DMS 273 (cell line): Measurements from ENCODE around the gene MALT1.
A peak's percentile ranks its signal among the peaks of the same experiment; 100 is the strongest.
"Not testable (repeated sequence)": the region's sequence is repeated elsewhere in the genome, so short reads cannot be mapped to it uniquely, and the experiment has no call there.

Experiments used
- DNase-seq: peaks from one replicate; lab custom pipeline; 2025; ENCODE audit not compliant: unreplicated experiment; lab: John Stamatoyannopoulos, UW

The MALT1 gene

GRCh38 chr18:58671111-58671631 lies at the start of gene MALT1:
Gene MALT1, plus strand, starts transcription at chr18:58671465. Its CDS starts 179 bp downstream, at chr18:58671644.
- peak; percentile 95 for DNase-seq

- DNase-seq: no peak
Measured at GRCh38 chr18:58624011-58624410, 47.3 kb upstream of the MALT1 start.

DNA sequence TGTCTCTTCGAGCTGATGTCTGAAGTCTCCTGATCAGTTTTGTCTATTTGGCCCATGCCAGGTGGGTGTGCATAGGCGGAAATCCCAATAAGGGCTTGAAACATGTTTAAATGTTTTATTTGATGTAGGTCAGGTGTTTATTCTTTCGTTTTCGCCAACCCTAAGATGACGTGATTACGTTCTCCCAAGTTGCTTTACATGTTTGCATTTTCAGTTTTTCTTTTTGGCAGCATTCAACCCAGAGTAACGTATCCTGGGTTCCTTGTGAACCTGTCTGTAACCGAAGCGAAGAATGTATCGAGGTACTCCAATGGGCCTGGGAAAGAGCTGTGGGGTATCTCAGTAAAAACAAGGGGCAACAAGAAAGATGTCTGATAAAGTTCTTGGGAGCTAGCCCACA lies 45.4 kb upstream of the MALT1 start:
- DNase-seq: no peak

DNA sequence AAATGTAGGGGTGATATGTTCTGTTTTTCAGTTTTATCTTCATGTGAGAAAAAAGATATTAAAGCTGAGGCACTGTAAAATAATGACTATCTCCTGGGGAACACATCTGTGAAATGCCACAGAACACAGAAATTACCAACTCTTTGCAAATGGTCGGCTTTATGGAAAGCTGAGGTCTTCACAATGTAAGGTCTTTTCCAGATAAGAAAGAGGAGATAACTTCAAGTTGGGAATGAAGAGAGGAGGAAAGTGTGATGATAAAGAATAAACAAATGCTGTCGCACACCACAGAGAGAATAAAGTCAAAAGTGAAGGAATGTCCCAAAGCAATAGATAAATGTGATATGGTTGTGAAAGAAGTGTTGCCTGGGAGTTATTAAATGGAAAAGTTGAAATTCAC lies 41.2 kb upstream of the MALT1 start:
- no peak for DNase-seq

GRCh38 chr18:58631301-58631700 lies 40.0 kb upstream of the MALT1 start:
- no peak for DNase-seq

- DNase-seq: no peak
Measured at GRCh38 chr18:58632552-58632951, 38.7 kb upstream of the MALT1 start.

DNA sequence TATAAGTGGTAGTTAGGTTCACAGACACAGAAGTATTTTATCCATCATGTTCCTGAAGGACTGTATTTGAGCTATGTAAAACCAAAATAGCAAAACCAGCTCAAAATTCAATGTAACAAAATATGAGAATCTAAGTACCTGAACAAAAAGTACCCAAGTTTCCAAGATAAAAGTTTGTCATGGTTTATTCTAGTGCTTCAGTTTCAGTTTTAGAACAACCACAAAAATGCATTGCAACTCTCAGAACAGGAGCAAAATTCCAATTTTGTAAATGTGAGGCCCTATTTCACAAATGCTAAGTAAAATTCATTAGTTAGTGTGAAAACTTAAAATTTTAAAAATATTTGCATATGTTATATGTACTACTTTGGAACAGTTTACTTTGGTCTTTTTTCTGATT lies 37.4 kb upstream of the MALT1 start:
- DNase-seq: no peak

DNA sequence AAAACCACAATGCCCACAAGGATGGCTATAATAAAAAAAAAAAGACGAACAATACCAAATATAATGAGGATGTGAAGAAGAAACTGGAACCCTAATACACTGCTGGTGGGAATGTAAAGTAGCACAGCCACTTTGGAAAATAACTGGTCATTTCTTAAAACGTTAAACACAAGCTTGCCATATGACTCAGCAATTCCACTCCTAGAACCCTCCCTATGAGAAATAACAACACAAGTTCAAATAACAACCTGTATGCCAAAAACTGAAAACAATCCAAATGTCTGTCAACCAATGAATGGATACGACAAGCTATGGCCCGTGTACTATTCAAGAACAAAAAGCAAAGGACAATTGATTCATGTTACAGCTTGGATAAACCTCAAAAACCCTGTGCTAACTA lies 35.4 kb upstream of the MALT1 start:
- DNase-seq: no peak

DNA sequence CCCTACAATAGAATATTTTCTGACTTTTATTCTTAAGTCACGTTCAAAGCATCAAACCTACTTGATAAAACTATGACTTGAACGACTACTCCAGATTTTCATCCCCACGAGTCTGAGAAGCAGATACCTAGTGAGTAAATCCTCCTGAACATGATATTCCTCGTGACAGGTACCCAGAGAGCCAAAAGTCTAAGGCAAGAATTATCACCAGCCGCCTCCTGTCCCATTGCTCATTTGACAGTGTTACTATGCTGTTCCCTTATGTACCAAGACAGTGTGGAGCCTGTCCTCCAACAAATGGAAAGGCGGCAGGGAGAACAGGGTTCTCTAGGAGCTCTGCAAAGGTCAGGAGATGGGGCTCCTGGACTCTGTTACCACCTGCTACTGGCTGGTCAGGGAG lies 34.1 kb upstream of the MALT1 start:
- no peak for DNase-seq

- no peak for DNase-seq
Measured at GRCh38 chr18:58637946-58638345, 33.3 kb upstream of the MALT1 start.

DNA sequence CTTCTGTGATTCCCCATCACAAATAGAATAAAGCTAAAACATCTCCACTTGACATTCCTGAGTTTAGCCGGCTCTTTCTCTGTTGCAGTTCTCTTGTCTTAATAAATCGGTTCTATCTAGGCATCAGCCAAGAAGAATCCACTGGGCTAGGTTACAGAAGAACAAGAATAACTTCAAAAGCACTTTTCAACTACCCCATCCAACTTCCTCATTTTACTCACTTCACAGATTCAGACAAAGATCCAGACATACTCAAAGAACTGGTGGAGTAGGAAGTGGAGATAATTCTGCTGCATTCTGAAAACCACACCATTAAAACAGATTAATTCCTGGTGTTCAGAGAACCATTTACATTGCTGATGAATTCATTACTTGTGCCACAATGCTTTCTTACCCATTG lies 32.8 kb upstream of the MALT1 start:
- DNase-seq: no peak

DNA sequence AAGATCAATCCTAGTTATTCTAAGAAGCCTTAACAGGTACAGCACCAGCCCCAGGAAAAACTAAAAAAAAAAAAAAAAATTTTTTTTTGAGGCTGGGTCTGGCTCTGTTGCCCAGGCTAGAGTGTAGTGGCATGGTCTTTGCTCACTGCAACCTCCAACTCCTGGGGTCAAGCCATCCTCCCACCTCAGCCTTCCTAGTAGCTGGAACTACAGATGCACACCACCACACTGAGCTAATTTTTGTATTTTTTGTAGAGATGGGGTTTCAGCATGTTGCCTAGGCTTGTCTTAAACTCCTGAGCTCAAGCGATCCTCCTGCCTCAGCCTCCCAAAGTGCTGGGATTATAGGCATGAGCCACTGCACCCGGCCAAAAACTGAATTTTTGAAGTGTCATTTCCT lies 32.0 kb upstream of the MALT1 start:
- no peak for DNase-seq

DNA sequence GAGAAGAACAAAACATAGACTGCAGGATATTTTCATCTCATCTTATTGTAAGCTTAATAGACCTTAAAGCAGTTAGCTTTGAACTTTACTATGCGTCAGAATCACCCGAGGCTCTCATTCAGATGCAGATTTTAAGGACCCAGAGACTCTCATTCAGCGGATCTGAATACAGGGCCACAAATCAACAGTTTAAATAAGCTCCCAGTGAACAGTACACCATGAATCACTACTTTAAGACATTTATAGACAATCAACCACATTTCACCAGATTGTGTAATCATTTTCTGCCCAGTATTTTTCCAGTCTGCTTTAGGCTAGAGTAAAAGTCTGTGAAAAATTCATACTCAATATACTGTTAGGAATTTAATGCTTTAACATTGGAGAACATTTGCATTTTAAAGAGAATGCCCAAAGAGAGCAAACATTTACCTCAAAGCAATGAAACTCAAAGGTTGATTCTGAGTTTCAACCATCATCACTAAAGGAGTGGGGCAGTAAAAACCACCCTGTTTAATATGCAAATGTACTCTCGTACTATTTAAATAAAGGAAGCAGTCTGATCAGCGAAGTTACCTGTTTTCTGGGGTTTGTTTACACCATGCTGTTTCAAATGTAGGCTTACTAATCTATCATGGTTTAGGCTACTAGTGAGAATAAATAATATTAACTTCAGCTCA lies 31.4 kb upstream of the MALT1 start:
- DNase-seq: no peak

- DNase-seq: no peak
Measured at GRCh38 chr18:58640428-58640805, 30.8 kb upstream of the MALT1 start.

GRCh38 chr18:58640891-58641610 lies 30.2 kb upstream of the MALT1 start:
- no peak for DNase-seq

GRCh38 chr18:58643557-58643956 lies 27.7 kb upstream of the MALT1 start:
- DNase-seq: not testable (repeated sequence)

GRCh38 chr18:58645398-58645797 lies 25.9 kb upstream of the MALT1 start:
- DNase-seq: no peak

DNA sequence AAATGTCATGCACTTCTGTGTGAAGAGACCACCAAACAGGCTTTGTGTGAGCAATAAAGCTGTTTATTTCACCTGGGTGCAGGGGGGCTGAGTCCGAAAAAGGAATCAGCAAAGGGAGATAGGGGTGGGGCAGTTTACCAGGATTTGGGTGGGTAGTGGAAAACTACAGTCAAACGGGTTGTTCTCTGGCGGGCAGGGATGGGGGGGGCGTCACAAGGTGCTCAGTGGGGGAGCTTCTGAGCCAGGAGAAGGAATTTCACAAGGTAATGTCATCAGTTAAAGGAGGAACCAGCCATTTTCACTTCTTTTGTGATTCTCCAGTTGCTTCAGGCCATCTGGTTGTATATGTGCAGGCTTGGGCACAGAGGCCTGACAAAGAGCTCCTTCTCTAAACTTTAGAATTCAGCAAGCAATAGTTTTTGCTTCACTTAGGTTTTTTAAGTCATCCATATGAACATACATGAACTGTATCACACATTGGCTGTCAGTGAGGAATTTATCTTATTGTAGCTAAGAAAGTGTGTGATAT lies 24.9 kb upstream of the MALT1 start:
- no peak for DNase-seq

DNA sequence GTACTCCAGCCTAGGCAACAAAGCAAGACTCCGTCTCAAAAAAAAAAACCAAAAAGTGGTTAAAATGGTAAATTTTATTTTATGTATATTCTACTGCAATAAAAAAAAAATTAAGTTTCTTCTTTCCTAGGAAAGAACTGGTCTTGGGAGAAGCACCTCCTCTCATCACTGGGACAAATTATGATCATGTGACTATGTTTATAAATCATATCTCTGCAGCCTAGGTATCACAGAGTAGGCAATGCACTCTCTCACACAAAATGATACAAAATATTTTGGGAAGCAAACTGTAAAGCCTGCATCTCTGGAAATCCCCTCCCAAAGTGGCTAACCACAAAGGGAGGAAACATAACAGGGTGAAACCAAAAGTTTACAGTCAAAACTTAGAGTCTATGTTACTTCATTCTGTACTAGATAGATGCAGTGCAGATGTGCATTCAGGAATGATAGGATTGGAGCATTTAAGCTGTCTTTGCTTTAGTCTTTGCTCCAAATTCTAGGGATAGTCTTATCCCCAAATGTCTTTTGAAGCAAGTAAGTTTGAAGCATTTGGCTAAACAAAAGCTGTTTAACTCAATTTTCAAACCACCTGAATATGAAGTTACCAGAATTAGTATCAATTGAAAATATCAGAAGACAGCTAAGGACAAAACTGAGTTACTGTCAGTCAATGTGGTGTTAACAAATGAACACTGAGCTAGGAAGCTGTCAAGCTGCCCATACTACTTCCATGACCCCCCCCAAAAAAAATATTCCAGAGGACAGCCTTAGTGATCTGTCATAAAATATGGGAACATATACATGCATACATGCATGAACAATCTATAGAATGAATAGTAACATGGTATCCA lies 21.1 kb upstream of the MALT1 start:
- no peak for DNase-seq

DNA sequence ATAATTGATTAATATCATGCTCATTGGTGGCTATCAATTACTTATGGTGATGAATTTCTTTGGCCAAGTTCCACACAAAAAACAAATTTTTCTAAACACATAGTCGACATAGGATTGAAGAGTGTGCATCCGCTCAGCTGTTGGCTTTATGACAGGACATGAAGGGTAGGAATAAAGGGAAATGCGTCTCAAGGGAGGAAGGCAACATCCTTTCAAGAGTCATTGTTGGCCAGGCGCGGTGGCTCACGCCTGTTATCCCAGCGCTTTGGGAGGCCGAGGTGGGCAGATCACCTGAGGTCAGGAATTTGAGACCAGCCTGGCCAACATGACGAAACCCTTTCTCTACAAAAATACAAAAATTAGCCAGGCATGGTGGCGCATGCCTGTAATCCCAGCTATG lies 20.4 kb upstream of the MALT1 start:
- not testable (repeated sequence) for DNase-seq

DNA sequence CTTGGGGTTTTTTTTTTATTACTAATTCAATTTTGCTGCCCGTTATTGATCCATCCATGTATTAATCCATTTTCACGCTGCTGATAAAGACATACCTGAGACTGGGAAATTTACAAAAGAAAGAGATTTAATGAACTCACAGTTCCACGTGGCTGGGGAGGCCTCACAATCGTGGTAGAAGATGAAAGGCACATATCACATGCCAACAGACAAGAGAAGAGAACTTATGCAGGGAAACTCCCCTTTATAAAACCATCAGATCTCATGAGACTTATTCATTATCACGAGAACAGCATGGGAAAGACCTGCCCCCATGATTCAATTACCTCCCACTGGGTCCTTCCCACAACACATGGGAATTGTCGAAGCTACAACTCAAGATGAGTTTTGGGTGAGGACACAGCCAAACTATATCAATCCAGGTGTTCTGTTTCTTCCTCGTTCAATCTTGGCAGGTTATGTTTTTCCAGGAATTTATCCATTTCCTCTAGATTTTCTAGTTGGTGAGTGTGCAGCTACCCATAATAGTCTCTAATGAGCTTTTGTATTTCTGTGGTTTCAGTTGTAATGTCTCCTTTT lies 18.0 kb upstream of the MALT1 start:
- not testable (repeated sequence) for DNase-seq
